ENCODE measurements around the gene FMN2.

The FMN2 gene

DNA sequence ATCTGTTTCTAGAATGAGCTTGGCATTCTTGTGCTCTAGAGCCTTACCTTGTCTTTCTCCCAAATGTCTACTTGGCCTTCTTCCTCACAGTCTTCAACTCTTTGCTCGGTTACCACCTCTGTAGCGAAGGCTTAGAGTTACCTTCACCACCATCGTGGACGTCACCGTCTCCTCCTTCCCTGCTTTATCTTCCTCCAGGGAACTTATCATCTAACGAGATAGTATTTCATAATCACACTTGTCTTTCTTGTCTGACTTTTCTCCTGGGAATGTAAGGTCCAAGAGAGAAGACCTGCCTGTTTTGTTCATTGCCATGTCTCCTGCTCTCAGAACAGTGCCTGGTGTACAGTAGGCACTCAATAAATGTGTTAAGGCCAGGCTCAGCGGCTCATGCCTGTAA, 404.7 kb downstream of the FMN2 start:
- peak overlapping the region; percentile 80 for H2BK120ac ChIP-seq (ENCODE audit: insufficient read depth, low read length, poor library complexity)
- peak overlapping the region; percentile 87 for H2BK12ac ChIP-seq (ENCODE audit: low read length)
- H2BK5ac ChIP-seq (ENCODE audit: low read depth, low read length, poor library complexity) = peak overlapping the region; percentile 88
- no peak overlapping the region for H3K4me3 ChIP-seq (ENCODE audit: low read depth, low read length)
- peak overlapping the region; percentile 89 for H3K14ac ChIP-seq (ENCODE audit: low read length)
- H3K4me2 ChIP-seq (ENCODE audit: low read length) = no peak overlapping the region
- no peaks in the 10 kb centered on the region for H3K27me3 ChIP-seq (ENCODE audit: insufficient read depth, low read length)
- no peak overlapping the region for H4K12ac ChIP-seq (ENCODE audit: low read depth, low read length)
- H3K27ac ChIP-seq (ENCODE audit: low read depth, low read length) = peak overlapping the region; percentile 45
- H3K4me1 ChIP-seq (ENCODE audit: control insufficient read depth in 1 of 2, insufficient read depth in 2 of 2, low read length in 2 of 2) = peaks cover 16 to 39% of the 10 kb centered on the region in 2 experiments
- peaks cover 31% of the 10 kb centered on the region for H3K79me1 ChIP-seq (ENCODE audit: low read length)
- peak overlapping the region; percentile 69 for H4K91ac ChIP-seq (ENCODE audit: low read depth, low read length)
- peak overlapping the region; percentile 11 for H3K4ac ChIP-seq (ENCODE audit: low read depth, low read length)
- WGBS (ENCODE audit: extremely low coverage, insufficient coverage, insufficient read length) = no CpG with 5 or more reads among the region's 7 CpGs
- no peak overlapping the region for H3K23ac ChIP-seq (ENCODE audit: low read length)
- H3K36me3 ChIP-seq (ENCODE audit: control insufficient read depth in 1 of 2, insufficient read depth in 2 of 2, low read length in 2 of 2) = peaks cover 3 to 5% of the 10 kb centered on the region in 2 experiments
- peak overlapping the region; percentile 95 for H2AK5ac ChIP-seq (ENCODE audit: low read length)
- no peak overlapping the region for H2AFZ ChIP-seq (ENCODE audit: insufficient read depth, low read length, poor library complexity)
- H3K9ac ChIP-seq (ENCODE audit: low read length) = no peak overlapping the region
- H3K79me2 ChIP-seq (ENCODE audit: control insufficient read depth, insufficient read depth, low read length, poor library complexity) = peaks cover 5% of the 10 kb centered on the region
- H3K18ac ChIP-seq (ENCODE audit: low read length) = peak overlapping the region; percentile 74
- DNase-seq = peak; percentile 64 to 86
- H3K9me3 ChIP-seq (ENCODE audit: insufficient read depth, low read depth, low read length) = no peaks in the 10 kb centered on the region
- H4K8ac ChIP-seq (ENCODE audit: low read depth, low read length) = peak overlapping the region; percentile 78

DNA sequence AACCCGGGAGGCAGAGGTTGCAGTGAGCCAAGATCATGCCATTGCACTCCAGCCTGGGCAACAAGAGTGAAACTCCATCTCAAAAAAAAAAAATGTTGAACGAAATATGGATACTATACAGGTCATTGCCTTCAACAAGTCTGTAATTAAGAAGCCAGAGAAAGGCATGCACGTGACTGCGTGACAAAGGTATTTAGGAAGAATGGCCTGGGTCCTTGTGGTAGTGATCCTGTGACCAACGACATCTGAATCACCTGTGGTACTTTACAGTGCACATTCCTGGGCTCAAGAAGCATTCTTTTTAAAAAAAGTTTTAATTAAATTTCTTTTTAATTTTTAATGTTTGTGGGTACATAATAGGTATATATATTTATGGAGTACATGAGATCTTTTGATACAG, 405.3 kb downstream of the FMN2 start:
- peak overlapping the region; percentile 95 for H2BK5ac ChIP-seq (ENCODE audit: low read depth, low read length, poor library complexity)
- H3K36me3 ChIP-seq (ENCODE audit: control insufficient read depth in 1 of 2, insufficient read depth in 2 of 2, low read length in 2 of 2) = peaks cover 3 to 5% of the 10 kb centered on the region in 2 experiments
- H3K18ac ChIP-seq (ENCODE audit: low read length) = no peak overlapping the region
- H3K4me3 ChIP-seq (ENCODE audit: low read depth, low read length) = no peak overlapping the region
- H3K23ac ChIP-seq (ENCODE audit: low read length) = no peak overlapping the region
- H3K4me1 ChIP-seq (ENCODE audit: control insufficient read depth in 1 of 2, insufficient read depth in 2 of 2, low read length in 2 of 2) = peaks cover 16 to 40% of the 10 kb centered on the region in 2 experiments
- no peaks in the 10 kb centered on the region for H3K27me3 ChIP-seq (ENCODE audit: insufficient read depth, low read length)
- H4K91ac ChIP-seq (ENCODE audit: low read depth, low read length) = peak overlapping the region; percentile 93
- H3K14ac ChIP-seq (ENCODE audit: low read length) = no peak overlapping the region
- H3K9ac ChIP-seq (ENCODE audit: low read length) = no peak overlapping the region
- WGBS (ENCODE audit: extremely low coverage, insufficient coverage, insufficient read length) = no CpG with 5 or more reads among the region's 5 CpGs
- DNase-seq = peak; percentile 37 to 52
- H3K9me3 ChIP-seq (ENCODE audit: insufficient read depth, low read depth, low read length) = no peaks in the 10 kb centered on the region
- H3K27ac ChIP-seq (ENCODE audit: low read depth, low read length) = peak overlapping the region; percentile 86
- no peak overlapping the region for H3K4ac ChIP-seq (ENCODE audit: low read depth, low read length)
- H3K79me1 ChIP-seq (ENCODE audit: low read length) = peaks cover 34% of the 10 kb centered on the region
- no peak overlapping the region for H4K8ac ChIP-seq (ENCODE audit: low read depth, low read length)
- H2BK120ac ChIP-seq (ENCODE audit: insufficient read depth, low read length, poor library complexity) = peak overlapping the region; percentile 80
- no peak overlapping the region for H2AK5ac ChIP-seq (ENCODE audit: low read length)
- H3K79me2 ChIP-seq (ENCODE audit: control insufficient read depth, insufficient read depth, low read length, poor library complexity) = peaks cover 5% of the 10 kb centered on the region
- no peak overlapping the region for H2AFZ ChIP-seq (ENCODE audit: insufficient read depth, low read length, poor library complexity)
- H3K4me2 ChIP-seq (ENCODE audit: low read length) = no peak overlapping the region
- H4K12ac ChIP-seq (ENCODE audit: low read depth, low read length) = no peak overlapping the region
- peak overlapping the region; percentile 72 for H2BK12ac ChIP-seq (ENCODE audit: low read length)

GRCh38 chr1:240497908-240498307, 406.2 kb downstream of the FMN2 start:
- Histone ChIP-seq H2AK5ac (ENCODE audit: low read length) (no peak overlapping the region), H3K9ac (ENCODE audit: low read length) (no peak overlapping the region), H3K4me2 (ENCODE audit: low read length) (peak overlapping the region; percentile 5), H2BK5ac (ENCODE audit: low read depth, low read length, poor library complexity) (peak overlapping the region; percentile 86), H3K36me3 (ENCODE audit: control insufficient read depth in 1 of 2, insufficient read depth in 2 of 2, low read length in 2 of 2) (no peaks in the 10 kb centered on the region), H3K9me3 (ENCODE audit: insufficient read depth, low read depth, low read length) (no peaks in the 10 kb centered on the region), H4K12ac (ENCODE audit: low read depth, low read length) (no peak overlapping the region), H4K91ac (ENCODE audit: low read depth, low read length) (peak overlapping the region; percentile 91), H4K8ac (ENCODE audit: low read depth, low read length) (no peak overlapping the region), H3K14ac (ENCODE audit: low read length) (peak overlapping the region; percentile 80), H3K79me1 (ENCODE audit: low read length) (peaks cover 30% of the 10 kb centered on the region), H2BK120ac (ENCODE audit: insufficient read depth, low read length, poor library complexity) (no peak overlapping the region), H3K27ac (ENCODE audit: low read depth, low read length) (peak overlapping the region; percentile 96), H3K18ac (ENCODE audit: low read length) (no peak overlapping the region), H2AFZ (ENCODE audit: insufficient read depth, low read length, poor library complexity) (no peak overlapping the region), H2BK12ac (ENCODE audit: low read length) (no peak overlapping the region), H3K79me2 (ENCODE audit: control insufficient read depth, insufficient read depth, low read length, poor library complexity) (peaks cover 5% of the 10 kb centered on the region), H3K4ac (ENCODE audit: low read depth, low read length) (no peak overlapping the region), H3K23ac (ENCODE audit: low read length) (no peak overlapping the region), H3K4me3 (ENCODE audit: low read depth, low read length) (no peak overlapping the region), H3K27me3 (ENCODE audit: insufficient read depth, low read length) (no peaks in the 10 kb centered on the region), H3K4me1 (ENCODE audit: control insufficient read depth in 1 of 2, insufficient read depth in 2 of 2, low read length in 2 of 2) (peaks cover 16 to 39% of the 10 kb centered on the region in 2 experiments)
- WGBS (ENCODE audit: extremely low coverage, insufficient coverage, insufficient read length) = no CpG with 5 or more reads among the region's 4 CpGs
- peak in 1 of 2 donors; percentile 55 for DNase-seq

GRCh38 chr1:240498335-240498734, 406.7 kb downstream of the FMN2 start:
- no peaks in the 10 kb centered on the region for H3K9me3 ChIP-seq (ENCODE audit: insufficient read depth, low read depth, low read length)
- peaks cover 16 to 35% of the 10 kb centered on the region in 2 experiments for H3K4me1 ChIP-seq (ENCODE audit: control insufficient read depth in 1 of 2, insufficient read depth in 2 of 2, low read length in 2 of 2)
- H2AK5ac ChIP-seq (ENCODE audit: low read length) = peak overlapping the region; percentile 25
- peak overlapping the region; percentile 17 for H3K4ac ChIP-seq (ENCODE audit: low read depth, low read length)
- H3K18ac ChIP-seq (ENCODE audit: low read length) = peak overlapping the region; percentile 32
- H3K4me2 ChIP-seq (ENCODE audit: low read length) = peak overlapping the region; percentile 5
- peaks cover 5% of the 10 kb centered on the region for H3K79me2 ChIP-seq (ENCODE audit: control insufficient read depth, insufficient read depth, low read length, poor library complexity)
- peak overlapping the region; percentile 80 for H3K14ac ChIP-seq (ENCODE audit: low read length)
- peak overlapping the region; percentile 3 for H2AFZ ChIP-seq (ENCODE audit: insufficient read depth, low read length, poor library complexity)
- peak overlapping the region; percentile 48 for H4K8ac ChIP-seq (ENCODE audit: low read depth, low read length)
- DNase-seq = no peak
- peak overlapping the region; percentile 23 for H4K12ac ChIP-seq (ENCODE audit: low read depth, low read length)
- peak overlapping the region; percentile 37 for H2BK12ac ChIP-seq (ENCODE audit: low read length)
- H2BK5ac ChIP-seq (ENCODE audit: low read depth, low read length, poor library complexity) = peak overlapping the region; percentile 86
- H3K9ac ChIP-seq (ENCODE audit: low read length) = no peak overlapping the region
- WGBS (ENCODE audit: extremely low coverage, insufficient coverage, insufficient read length) = no CpG with 5 or more reads among the region's 8 CpGs
- peak overlapping the region; percentile 96 for H3K27ac ChIP-seq (ENCODE audit: low read depth, low read length)
- H2BK120ac ChIP-seq (ENCODE audit: insufficient read depth, low read length, poor library complexity) = peak overlapping the region; percentile 84
- peak overlapping the region; percentile 91 for H4K91ac ChIP-seq (ENCODE audit: low read depth, low read length)
- H3K27me3 ChIP-seq (ENCODE audit: insufficient read depth, low read length) = no peaks in the 10 kb centered on the region
- H3K4me3 ChIP-seq (ENCODE audit: low read depth, low read length) = no peak overlapping the region
- no peaks in the 10 kb centered on the region for H3K36me3 ChIP-seq (ENCODE audit: control insufficient read depth in 1 of 2, insufficient read depth in 2 of 2, low read length in 2 of 2)
- H3K79me1 ChIP-seq (ENCODE audit: low read length) = peaks cover 30% of the 10 kb centered on the region
- H3K23ac ChIP-seq (ENCODE audit: low read length) = peak overlapping the region; percentile 23

Data from trophoblast cell (in vitro differentiated cells and primary cell).